Hypothalamus (tissue), 51 donors: Measurements from ENCODE around the gene GZMB.
"Not testable (repeated sequence)": the region's sequence is repeated elsewhere in the genome, so short reads cannot be mapped to it uniquely, and the experiment has no call there.

Experiments used
- DNase-seq, 51 donors: peaks; one replicate each; lab custom pipeline; 2025; lab: John Stamatoyannopoulos, UW

The GZMB gene, protein sequence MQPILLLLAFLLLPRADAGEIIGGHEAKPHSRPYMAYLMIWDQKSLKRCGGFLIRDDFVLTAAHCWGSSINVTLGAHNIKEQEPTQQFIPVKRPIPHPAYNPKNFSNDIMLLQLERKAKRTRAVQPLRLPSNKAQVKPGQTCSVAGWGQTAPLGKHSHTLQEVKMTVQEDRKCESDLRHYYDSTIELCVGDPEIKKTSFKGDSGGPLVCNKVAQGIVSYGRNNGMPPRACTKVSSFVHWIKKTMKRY

DNA sequence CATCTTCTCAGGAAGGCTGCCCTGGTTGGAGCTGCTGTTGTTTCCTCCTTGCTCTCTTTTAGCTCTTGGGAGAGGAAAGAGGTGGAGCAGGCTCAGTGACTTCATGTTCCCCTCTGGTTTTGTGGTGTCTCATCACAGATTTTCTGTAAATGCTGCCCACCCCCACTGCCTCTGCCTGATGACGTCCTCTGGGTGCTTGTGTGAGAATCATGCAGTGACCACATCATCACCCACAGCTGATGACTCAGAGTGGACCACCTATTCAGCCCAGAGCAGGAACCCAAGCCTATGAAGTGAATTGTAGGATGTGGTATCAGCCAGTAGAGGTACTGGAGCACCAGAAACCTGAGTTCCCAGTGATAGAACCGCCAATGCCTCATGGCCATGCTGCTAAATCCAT is at the start of gene GZMB:
Gene GZMB, minus strand, starts transcription at position 33 of the 400 bp plus-strand sequence. Its CDS starts 30 bp downstream, at position 3.
- no peak for DNase-seq

DNA sequence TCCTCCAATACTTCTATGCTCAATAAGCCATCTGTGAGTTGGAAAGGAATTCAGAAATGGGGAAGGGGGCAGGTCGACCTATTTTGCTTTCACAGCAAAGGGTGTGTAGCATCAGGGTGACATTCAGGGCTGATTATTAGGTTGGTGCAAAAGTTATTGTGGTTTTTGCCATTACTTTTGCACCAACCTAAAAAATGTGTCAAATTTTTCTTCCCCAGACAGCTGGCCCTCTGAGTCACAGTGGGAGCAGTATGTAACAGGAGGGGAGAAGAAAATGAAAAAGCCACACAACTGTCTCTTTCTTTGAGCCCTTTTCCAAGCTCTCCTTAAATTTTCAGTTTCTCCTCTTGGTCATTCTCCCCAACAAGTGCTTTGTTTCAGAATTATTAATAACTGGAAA is 47.1 kb upstream of the GZMB start:
- no peak for DNase-seq

DNA sequence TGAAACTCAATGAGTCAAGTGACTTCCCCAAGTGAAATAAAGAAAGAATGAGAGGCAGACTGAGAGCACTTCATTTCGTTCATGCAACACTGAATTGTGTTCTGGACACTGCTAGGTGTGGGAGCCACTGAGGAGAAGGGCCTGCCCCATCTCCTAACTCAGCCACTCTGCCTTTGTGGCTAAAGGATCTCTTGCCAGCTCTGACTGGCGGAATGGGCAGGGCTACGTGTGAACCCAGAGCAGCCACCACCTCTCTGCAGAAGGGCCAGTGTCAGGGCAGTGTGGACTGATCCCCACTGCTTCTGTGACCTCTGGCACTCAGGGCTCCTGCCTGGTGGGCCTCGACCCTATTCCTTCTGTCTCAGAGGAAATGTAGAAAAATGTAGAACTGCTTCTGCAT is 46.5 kb upstream of the GZMB start:
- peak in 1 of 51 donors; percentile 6 for DNase-seq

DNA sequence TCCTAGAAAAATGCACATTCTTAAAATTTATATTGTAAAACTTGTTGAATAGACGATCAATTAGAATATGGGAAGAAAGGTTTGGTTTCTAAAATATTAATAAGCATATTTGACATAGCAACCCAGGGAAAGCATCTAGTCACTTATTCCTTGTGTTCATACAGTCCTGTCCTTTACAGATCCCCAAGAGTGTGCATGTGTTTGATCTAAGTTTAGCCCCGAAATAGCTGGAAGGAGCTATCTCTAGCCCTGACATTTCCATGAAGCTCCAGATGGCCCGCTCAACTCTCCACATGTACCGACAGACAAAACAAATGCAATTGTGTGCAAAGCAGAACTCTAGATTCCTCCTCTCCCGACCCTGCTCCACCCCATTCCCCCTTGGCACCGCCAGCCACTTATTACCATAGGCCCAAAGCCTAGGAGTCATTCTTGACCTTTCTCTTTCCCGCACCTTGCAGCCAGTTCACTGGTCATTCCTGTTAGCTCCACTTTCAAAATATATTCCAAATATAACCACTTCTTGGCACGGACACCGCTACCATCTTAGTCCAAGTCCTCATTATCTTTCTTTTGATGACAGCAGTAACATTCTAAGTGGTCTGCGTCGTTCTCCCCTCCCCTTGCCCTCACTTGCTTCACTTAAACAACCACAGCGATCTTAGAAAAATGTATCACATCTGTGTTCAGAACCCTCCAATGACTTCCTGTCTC is 45.4 kb upstream of the GZMB start:
- DNase-seq, result no peak

DNA sequence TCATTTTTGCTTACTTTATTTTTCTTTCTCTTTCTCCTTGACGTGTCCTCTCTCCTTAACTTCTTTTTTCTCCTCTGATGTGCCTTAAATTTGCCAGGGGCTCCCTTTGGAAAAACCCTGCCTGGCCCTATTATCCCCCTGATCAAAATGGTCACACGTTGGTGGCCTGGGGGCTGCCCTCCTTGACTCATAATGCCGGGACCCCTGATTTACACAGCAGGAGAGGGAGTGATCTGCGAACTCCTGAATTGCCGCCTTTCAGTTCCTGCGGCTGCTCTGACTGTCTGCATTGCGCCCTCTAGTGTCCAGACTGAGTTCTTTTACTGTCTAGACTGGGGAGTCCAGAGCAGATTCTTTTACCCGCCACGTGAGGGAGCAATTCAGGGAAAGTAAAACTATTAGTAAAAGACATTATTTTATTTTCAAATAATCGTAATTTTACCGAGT is 44.8 kb upstream of the GZMB start:
- DNase-seq, result peak in 37 of 51 donors; percentile 2 to 76 (median 44)

DNA sequence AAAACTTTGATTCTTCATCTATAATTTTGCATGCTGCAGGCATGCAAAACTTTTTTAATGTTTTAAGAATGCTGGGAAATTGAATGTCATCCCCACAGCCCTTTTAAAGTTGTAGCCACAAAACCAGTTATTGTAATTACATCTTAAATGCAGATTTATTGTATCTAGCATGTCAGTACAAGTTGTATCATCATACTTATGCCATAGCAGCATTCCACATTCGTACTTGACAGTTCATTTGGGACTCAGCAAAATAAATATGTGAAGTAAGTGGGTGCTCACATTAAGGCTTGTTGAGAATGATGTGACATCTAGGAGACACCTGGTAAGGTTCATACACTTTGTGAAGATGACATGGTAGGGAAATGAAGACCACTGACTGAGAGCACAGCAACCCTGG is 44.0 kb upstream of the GZMB start:
- DNase-seq, result no peak

DNA sequence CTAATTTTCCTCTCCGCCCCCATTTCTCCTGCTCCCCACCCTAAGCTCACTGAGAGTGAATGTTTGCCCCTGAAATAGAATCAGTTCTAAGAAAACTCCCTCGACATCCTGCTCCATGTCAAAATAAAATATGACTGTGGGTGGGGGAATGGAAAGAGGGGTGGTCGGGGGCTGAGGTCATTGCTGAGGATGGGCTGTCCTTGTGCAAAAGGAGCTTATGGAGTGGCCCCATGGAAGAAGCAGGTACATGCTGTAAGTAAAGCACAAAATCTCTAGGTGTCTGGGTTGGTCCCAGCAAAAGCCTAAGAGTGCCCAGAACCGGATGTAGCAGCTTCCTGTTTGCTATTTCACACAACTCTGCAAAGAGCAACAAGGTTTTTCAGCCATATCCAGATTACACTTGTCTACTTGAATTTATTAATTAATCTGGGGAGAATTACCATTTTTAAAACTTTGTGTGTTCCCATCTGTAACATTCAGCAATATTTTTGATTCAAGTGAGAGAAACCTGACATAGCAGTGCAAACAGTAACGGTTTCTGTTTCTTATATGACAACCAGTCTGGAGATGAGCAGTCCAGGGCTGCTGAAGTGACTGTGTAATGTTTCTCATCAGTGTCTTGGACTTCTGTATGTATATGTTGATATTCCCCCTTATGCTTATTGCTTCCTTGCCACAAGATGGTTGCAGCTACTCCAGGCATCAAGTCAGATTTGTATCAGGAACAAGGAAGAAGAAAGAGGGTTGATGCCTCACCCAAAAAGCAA is 40.4 kb upstream of the GZMB start:
- no peak for DNase-seq

DNA sequence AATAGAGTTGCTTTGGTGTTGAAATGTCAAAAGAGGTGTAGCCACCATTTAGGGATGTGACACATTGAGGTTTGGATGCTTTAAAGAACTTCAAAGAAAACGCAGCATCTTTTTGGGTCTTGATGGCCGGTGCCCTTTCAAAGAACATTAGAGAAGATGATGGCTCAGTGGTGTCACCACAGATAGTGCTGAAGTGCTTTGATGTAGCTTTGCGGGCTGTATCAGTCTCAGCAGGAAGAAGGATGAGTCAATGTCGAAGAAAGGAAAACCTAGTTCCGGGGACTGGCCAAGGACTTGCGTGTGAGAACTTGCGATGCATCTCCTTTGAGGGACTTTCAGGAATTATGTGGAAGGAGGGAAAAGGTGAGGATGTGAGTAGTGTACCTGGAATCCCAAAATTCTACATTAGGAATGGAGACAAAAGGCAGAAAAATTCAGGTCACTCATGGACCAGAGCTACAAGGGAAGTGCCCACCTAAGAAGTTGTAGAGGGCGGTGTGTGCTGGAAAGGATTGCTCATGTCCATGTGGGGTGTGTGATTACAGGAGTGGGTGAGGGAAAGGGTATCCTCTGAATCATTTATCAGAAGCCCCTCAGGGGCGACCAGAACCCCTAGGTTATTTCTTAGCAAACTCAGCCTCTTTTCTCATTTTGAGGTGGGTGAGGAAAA is 39.7 kb upstream of the GZMB start:
- no peak for DNase-seq

DNA sequence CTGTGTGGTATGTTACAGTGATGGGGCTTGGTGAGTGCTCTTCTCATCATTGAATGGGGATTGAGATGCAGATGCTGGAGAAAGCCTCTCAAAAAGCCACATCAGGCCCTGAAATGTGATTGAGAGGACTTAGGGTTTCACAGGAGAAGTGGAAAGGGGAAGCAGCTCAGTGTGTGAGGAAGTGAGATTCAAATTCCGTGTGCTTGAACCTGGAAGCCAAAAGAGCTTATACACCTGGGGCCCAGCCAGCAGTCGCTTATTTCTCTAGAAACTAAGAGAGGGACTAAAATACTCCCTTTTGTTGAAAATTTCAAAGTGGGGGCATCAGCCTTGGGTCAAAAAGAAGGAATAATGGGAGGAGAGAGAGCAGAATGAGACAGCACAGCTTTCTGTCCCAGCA is 39.1 kb upstream of the GZMB start:
- DNase-seq, result no peak

DNA sequence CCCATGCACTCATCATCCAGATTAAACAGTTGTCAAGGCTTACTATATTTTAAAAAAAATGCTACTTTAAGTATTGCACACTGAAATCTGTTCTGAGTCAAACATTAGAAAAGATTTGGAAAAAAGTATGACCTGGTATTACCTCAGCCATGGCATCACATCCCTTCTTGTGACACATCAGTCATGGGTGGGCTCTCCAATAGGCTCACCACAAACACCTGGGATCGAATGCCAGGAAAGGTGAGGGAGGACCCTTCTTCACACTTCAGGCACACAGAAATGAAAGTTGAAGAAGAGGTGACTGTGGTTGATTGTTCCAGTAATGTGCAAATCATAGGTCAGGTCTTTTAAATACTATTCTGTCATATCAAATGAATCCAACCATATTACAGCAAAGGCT is 36.6 kb upstream of the GZMB start:
- no peak for DNase-seq

DNA sequence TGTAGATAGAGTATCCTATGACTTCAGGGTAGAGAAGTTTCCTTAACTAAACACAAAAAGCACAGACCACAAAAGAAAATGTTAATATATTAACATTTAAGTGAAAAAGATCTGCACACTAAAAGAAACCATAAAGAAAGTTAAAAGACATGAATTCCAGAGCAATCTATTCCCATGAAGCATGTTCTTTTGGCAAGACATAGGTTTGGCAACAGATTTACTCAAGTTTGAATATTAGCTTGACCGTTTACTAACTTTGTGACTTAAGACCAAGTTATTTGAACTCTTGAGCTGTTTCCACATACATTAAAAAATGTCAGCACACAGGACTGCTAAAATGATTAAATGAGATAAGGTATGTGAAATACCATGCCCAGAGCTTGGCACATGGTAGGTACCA is 35.7 kb upstream of the GZMB start:
- DNase-seq, result no peak

DNA sequence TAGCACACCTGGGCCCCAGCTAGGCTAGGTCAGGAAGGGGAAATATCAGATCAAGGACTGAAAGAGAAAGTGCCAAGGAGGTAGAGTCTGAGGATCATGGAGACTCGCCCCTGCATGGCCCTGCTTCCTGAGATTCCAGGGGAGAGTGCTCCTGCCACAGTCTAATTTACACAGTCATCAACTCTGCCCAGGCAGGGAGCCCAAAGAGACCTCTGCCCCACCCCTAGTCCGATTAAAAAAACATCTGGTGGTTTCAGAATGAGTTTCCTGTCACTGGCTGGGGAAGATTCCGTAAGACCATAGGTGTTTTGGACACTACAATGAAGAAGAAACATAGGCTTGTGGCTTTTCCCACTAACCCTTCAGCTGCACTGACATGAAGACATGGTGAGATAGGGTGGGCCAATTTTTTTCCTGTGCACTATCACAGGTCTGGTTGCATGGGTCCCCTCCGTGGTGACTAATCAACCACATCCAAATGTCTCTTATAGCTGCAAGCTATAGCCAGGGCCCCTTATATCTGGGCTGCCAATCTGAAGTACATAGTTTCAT is 31.5 kb upstream of the GZMB start:
- DNase-seq, result no peak

DNA sequence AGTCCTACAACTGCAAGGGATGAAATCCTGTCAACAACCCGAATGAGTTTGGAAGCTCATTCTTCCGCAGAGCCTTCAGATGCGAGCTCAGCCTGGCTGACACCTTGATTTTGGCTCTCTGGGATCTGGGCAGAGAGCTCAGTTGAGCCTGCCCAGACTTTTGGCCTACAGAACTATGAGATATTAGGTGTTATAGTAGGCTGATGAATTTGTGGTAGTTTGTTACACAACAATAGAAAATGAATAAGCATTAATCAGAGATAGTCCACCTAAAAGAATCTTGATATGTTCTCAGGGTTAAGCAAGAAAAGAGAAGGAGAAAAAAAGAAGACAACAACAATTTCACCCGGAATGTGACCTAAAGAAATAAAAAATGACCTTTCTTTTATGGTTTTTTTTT is 30.4 kb upstream of the GZMB start:
- DNase-seq, result no peak

DNA sequence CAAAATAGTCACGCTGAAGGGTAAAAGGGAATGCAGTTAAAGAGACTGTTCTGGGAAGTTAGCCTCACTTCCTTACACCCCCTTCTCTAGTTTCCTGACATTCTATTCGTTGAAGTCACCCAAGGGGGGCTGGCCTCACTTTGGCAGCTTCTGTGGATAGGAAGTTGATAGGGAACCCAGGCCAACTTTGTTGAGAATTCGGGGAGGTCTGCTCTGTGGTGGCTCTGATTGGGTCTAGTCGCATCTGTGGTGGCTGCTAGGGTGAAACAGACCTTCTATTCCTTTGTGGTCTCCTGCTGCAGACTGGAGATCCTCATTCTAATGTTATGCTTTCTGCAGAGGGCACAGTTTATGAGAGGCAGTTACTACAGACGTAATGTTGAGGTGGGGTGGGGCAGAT is 28.8 kb upstream of the GZMB start:
- no peak for DNase-seq

DNA sequence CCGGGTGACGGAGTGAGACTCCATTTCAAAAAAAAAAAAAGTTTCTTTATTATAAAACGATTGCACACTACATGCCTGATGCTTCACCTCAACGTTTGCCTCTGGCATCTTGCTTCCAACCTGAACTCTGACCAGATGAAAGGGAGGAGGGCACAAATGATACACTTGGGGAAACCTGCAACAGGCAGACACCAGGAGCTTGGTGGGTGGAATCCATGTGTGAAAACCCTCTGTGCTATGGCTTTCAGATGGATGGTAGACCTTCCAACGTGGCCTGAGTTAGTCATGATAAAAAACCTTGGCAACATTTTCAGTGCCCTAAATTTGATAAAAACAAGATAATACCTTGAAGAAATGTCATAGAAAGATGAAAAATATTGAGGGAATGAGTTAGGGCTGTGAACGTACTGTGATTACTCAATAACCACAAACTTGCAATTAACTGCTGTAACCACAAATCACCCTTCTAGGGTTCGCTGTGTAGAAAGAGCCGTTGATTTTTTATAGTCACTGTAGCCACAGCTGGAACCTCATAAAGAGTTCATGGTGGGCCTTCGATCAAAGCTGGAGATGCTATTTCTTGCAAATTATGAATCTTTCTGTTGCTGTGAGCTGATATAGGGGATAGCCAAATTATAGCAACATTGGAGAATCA is 26.1 kb upstream of the GZMB start:
- no peak for DNase-seq

DNA sequence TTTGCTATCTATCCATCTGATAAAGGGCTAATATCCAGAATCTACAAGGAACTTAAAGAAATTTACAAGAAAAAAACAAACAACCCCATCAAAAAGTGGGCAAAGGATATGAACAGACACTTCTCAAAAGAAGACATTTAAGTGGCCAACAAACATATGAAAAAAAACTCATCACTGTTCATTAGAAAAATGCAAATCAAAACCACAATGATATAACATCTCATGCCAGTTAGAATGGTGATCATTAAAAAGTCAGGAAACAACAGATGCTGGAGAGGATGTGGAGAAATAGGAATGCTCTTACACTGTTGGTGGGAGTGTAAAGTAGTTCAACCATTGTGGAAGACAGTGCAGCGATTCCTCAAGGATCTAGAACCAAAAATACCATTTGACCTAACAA is 14.4 kb upstream of the GZMB start:
- not testable (repeated sequence) for DNase-seq

DNA sequence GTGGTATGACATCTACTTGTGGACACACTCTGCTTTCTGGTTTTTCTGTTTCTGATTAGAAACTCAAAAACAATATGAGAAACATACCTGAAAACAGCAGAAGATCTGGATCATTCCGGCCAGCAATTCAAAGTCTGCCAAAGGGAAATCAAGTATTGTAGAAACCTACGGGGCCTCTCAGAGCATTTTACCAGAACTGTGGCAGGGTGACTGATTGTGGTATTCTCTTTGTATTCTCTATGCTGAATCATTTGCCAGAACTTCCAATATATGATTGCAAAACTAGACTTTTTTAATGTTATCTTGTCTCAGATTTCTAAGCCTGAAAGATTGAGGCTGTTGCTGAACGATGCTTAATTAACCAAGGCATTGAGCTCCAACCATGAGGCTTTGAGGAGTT is 5.9 kb upstream of the GZMB start:
- no peak for DNase-seq

DNA sequence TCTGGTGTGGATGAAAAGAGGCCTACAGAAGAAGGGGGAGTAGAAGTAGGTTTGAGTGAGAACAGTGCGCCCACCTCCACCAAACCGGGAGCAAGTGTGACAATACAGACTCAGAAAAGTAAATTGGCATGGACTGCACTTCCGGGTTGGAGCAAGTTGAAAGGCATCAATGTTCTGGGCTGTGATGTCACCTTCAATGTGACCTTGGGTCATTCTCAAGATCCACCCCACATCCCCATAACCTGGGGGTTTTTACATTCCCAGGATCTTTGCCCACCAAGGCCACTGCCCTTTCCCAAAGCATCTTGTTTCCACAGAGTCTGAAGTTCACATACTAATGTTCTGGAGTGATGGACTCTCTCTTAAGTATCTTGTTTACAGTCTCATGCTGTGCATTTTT is 5.3 kb upstream of the GZMB start:
- DNase-seq, result no peak

DNA sequence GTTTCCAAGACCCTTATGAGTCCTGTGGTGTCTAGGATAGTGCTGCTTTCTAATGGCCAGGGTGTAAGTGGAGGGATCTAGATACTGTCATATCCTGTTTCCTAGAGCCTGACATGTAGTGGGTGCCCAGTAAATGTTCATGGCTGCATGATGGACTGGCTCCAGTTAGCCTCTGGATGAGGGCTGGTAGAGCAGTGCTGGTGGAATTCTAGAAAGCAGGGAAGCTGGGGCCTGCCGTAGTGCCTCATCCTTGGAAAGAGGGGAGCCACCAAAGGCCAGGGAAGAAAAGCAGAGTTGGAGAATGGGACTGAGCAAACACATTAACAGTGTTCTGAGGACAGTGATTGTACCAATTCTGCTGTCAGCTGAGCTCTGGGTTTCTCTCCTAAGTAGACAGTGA is 637 bp downstream of the GZMB start:
- DNase-seq, result no peak

DNA sequence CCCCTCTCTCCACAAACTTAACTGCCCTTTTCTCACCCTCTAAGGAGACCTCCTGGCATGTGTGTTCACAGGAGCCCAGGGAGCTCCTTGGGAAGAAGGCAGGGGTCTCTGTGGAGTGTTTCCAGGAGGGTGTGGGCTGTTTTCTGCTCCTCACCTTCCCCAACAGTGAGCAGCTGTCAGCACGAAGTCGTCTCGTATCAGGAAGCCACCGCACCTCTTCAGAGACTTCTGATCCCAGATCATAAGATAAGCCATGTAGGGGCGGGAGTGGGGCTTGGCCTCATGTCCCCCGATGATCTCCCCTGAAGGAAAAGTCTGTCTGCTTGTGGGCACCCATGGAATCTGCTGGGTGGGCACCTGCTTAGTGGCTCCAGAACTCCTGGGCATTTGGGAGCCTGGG is 1.2 kb downstream of the GZMB start:
- DNase-seq, result no peak
